SIG-M5 treated with dmso at 0.1 percent for 504 hours (cell line): ENCODE results near the gene GDPD2.

Source experiments
- DNase-seq: peaks from one replicate; lab custom pipeline; 2025; ENCODE audit not compliant: unreplicated experiment; lab: John Stamatoyannopoulos, UW

GDPD2 gene

GRCh38 chrX:70437921-70438665 is 15.0 kb downstream of the GDPD2 start:
- no peak for DNase-seq

- no peak for DNase-seq
Measured at GRCh38 chrX:70439016-70439415, 15.9 kb downstream of the GDPD2 start.

- no peak for DNase-seq
Measured at GRCh38 chrX:70442224-70442623, 19.1 kb downstream of the GDPD2 start.

- no peak for DNase-seq
Measured at GRCh38 chrX:70444326-70444945, 21.3 kb downstream of the GDPD2 start, which contains the start of gene DLG3. DLG3 (plus strand) TSS chrX:70444835; CDS start chrX:70445202, 367 bp downstream.

- DNase-seq, result no peak
Measured at GRCh38 chrX:70444946-70445656, 22.0 kb downstream of the GDPD2 start.

GRCh38 chrX:70445951-70446350 is 22.8 kb downstream of the GDPD2 start:
- DNase-seq, result no peak

- DNase-seq, result no peak
Measured at GRCh38 chrX:70446380-70447350, 23.6 kb downstream of the GDPD2 start.

GRCh38 chrX:70449457-70449966 is 26.4 kb downstream of the GDPD2 start:
- no peak for DNase-seq

- DNase-seq, result peak; percentile 40
Measured at GRCh38 chrX:70452143-70452733, 29.1 kb downstream of the GDPD2 start.

GRCh38 chrX:70453024-70453618 is 30.0 kb downstream of the GDPD2 start:
- no peak for DNase-seq

- DNase-seq, result peak; percentile 31
Measured at GRCh38 chrX:70454441-70455365, 31.6 kb downstream of the GDPD2 start.

- no peak for DNase-seq
Measured at GRCh38 chrX:70455366-70456202, 32.5 kb downstream of the GDPD2 start.

GRCh38 chrX:70456256-70456655 is 33.1 kb downstream of the GDPD2 start:
- DNase-seq, result no peak

GRCh38 chrX:70461026-70461425 is 37.9 kb downstream of the GDPD2 start:
- DNase-seq, result no peak

- no peak for DNase-seq
Measured at GRCh38 chrX:70464051-70464450, 40.9 kb downstream of the GDPD2 start.

- no peak for DNase-seq
Measured at GRCh38 chrX:70466968-70467367, 43.9 kb downstream of the GDPD2 start.

- DNase-seq, result no peak
Measured at GRCh38 chrX:70468709-70469108, 45.6 kb downstream of the GDPD2 start.

- DNase-seq, result peak; percentile 53
Measured at GRCh38 chrX:70470850-70471289, 47.8 kb downstream of the GDPD2 start.
